GM18868 (cell line): ENCODE data around the gene MAB21L2.

Source experiments
- ATAC-seq: cut with Tn5 transposase; IDR thresholded peaks from one replicate; pipeline ENCODE4 v1.9.1; 2021; ENCODE audit warnings: mild to moderate bottlenecking, moderate library complexity; ENCODE audit not compliant: unreplicated experiment

MAB21L2 gene

DNA sequence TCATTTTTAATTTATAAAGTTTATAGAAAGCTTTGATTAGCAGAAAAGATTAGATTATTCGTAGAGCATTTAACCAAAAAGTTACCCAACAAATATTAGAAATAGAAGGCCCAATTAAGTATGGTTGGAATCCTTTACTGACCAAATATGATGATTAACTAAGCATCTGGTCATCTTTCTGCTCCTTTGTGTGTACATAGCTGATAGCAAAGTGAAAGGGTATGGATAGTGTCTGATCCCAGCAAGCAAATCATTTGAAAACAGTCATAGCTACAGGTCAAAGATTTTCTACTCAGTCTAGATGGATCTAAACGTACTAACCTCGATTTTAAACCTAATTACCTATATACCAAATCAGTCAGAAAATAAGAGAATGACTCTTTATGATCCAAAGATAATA is 7.3 kb upstream of the MAB21L2 start:
- ATAC-seq = no peak

DNA sequence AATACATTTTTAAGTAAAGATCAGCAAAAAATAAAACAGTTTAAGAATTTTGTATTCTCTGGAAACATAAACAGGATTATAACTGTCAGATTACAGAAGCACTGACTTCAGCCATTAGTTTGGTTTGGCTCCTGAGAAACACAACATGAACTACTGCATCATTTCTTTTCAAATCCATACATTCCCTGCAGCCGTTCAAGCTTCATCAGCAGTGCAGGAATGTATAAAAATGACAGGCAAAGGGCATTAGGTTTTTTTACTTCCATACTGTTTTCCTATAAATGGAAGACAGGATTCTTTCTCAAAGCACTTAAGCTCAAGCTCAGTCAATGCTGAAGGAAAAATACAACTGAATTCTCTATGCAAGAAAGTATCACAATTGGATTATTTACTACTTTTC is 4.2 kb upstream of the MAB21L2 start:
- ATAC-seq = no peak

DNA sequence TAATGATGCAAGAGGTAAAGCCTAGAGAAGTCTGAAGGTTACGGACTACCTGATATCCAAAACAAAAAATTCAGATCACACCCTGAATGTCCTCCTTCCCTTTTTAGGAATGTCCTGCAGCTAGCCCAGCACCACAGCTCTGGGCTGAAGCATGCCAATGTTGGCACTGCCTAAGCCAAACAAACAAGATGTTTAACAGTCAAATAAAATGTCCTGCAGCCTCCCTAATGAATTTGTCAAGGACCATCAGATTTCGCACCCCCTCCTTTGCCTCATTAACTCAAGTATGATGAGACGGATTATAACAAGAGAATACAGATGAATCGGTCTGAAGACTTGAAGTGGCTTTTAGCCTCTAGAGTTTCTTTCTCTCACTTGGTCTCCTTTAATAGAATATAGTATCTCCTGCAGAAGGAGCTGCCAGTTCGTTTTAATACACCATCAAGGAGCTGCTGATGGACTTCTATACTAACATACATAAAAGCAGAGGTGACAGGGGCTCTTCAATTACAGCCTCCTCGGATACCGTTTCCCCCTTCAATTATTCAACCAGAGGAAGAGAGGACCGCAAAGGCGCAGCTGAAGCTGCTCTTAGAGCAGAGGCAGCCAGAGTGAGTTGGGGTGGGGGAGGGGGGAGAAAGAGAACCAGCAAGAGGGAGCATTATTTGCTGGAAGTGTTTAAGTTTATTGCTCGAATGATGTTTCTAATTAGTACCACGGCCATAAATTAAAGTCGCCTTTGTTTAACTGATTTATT is 3.0 kb upstream of the MAB21L2 start:
- no peak for ATAC-seq

DNA sequence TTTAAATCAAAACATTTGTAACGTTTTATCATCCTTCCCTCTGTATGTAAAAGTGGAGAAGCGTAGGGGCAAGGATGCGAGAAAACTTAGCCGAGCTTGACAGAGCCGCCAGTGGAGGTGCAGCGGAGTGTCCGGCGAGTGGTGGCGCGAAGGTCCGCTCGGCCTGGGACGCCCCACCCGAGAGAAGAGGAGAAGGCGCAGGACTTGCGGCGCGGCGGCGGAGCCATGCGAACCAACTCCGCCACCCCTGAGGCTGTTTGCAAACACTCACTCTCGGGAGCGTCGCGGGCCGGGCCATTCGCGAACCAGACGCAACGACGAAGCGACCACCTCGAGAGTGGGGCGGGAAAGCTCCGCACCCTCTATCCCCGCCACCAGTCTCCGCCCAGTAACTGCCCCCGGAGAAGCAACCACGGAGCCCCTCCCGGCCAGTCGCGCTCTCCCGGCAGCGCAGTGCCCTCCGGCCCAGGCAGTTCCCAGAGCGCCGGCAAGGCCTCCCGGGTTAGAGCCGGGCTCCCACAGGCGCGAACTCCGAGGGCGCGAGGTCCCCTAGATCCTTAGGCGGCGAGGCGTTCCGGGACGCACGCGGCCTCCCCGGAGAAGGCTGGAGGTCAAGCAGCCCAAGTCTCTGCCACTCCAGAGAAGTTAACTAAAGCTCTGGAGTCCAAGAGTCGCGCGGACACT is 2.3 kb upstream of the MAB21L2 start:
- no peak for ATAC-seq

DNA sequence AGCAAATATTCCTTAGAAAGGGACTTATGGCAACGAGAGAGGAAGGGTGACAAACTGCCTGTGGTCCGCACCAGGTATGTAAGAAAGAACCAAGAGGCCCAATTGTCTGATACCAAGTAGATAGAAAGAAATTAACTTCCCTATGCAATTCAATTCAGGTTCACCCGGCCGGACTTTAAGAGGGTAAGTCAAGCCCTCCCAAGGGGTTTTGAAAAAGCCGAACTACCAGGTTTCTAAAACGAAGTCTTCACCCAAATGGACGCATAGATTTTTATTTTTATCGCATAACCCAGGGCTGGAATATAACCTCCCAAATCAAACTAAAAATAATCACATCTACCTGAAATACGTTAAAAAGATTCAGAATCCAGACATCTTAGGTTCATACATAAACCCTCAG is 1.6 kb upstream of the MAB21L2 start:
- ATAC-seq = no peak

DNA sequence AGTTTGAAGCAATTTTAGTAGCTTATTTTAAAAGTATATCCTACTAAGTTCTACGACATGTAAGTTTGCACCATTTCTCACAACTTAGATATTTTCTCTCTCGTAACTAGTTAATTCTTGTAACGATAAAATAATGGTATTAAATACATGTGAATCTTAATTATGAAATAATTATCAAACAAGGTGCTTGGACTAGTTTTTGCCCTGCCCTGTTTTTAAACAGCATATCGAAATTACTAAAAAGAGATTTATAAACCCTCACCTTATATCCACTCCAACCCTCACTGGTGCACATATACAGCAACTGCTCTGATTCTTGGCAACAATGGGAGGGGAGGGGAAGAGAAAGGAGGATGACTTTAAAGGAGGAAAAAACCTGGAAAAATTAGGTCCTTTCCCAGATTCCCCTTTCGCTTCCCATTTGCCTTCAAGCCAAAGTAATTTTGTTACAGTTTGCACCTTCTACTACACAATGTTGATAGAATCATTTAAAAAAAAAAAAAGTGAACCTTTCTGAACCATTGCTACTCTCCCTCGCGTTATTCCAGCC is 820 bp upstream of the MAB21L2 start:
- ATAC-seq = no peak

DNA sequence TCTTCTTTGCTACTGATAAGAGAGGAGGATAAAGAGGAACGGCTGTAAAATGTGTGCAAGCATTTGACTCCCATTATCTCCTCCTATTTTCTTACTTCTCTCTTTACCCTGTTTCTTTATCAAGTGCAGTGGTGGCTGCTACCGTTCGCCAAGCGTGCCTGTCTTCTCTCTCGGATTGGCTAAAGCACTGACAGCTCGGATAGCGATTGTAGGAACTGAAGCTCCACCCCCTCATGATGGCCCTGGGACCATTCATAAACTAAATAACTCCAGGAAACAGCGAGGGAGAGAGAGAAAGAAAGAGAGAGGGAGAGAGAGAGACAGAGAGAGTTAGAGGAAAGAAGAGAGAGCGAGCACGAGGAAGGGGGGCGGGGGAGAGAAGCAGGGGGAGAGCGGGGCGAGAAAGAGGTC is 305 bp upstream of the MAB21L2 start:
- ATAC-seq = no peak

DNA sequence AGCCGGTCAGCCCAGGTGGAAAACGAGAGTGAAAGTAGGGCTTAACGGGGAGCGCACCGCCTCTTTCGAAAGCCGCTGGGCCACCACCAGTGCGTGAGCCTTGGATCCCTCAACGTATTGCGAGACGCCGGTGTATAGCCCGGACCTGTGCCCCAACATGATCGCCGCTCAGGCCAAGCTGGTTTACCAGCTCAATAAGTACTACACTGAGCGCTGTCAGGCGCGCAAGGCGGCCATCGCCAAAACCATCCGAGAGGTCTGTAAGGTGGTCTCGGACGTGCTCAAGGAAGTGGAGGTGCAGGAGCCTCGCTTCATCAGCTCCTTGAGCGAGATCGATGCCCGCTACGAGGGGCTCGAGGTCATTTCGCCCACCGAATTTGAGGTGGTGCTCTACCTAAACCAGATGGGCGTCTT is 929 bp downstream of the MAB21L2 start:
- no peak for ATAC-seq

DNA sequence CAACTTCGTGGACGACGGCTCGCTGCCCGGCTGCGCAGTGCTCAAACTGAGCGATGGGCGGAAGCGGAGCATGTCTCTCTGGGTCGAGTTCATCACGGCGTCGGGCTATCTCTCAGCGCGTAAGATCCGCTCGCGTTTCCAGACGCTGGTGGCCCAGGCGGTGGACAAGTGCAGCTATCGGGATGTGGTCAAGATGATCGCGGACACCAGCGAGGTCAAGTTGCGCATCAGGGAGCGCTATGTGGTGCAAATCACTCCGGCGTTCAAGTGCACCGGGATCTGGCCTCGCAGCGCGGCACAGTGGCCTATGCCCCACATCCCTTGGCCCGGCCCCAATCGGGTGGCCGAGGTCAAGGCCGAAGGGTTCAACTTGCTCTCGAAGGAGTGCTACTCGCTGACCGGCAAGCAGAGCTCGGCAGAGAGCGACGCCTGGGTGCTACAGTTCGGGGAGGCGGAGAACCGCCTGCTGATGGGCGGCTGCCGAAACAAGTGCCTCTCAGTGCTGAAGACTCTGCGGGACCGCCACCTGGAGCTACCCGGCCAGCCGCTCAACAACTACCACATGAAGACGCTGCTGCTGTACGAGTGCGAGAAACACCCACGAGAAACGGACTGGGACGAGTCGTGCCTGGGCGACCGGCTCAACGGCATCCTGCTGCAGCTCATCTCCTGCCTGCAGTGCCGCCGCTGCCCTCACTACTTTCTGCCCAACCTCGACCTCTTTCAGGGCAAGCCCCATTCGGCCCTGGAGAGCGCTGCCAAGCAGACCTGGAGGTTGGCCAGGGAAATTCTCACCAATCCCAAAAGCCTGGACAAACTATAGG is 1.5 kb downstream of the MAB21L2 start:
- ATAC-seq = no peak

DNA sequence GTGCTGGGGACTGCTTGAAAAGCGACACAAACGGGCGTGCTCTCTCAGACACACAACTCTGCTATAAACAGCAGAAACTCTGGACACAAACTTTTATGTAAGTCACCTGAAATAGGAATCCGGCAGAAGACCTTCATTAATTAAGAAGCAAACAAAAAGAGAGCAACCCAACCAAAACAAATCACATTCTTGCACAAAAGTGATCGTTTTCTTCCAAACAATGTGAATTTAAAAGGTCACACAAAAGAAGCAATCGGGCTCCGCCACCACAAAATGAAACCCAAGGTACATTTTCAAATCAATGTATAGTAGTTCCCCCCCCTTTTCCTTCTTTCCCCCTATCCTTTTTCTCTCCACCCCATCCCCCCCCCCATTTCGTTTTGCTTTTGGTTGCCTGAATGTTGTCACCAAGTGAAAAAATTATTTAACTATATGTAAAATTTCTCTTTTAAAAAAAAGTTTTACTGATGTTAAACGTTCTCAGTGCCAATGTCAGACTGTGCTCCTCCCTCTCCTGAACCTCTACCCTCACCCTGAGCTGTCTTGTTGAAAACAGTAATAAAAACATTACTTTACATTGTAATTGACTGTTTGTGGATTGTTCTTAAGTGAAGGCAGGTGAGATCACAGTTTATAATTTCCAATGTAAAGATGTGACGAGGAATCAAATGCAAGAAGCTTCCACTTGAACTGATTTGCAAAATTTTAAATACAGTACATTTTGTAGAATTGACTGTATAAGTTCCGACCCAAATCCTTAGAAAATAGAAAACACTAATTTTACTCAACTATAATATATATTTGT is 2.4 kb downstream of the MAB21L2 start:
- no peak for ATAC-seq

DNA sequence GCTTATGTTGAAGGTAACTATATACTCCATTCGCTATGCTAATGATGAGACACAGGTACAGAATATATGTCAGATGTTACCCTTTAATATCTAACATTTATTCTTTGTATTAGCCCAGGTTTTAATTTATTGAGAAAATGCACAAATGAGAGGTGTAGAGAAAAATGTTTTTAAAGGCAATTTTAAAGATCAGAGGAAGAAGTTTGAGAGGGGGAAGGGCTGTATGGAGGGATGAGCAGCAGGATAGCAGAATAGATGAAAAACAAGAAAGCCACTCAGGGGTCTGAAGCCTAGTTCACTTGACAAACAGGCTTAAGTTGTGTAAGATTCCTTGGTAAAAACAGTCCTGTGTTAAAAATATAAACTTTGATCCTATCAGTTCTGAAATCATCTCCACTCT is 3.7 kb downstream of the MAB21L2 start:
- ATAC-seq = no peak

DNA sequence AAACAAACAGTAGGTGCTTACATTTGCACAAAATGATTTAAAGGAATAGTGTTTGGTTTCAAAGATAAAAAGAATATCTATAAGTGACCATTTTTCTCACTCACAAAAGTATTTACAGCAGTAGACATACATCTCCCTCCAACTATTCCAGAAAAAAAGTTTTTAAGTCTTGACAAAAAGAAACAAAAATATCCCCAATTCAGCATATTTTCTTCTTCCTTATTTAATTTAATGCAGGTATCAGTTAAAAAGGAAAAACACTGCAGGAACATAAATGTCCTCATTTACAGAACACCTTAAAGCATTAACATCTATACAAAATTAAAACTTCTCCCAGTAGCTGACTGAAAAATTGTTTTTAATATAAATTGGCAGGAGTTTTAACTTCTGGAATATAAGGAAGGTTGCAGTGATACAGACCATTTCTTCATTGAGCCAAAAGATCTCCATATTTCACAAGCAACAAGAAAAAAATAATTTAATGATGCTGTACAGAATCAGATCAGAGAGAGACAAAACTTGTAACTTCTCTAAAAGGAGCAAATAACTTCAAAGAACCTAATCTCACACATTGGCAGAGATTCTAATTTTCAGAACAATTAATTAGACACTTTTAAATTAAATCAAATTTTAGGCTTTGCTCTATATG is 4.3 kb downstream of the MAB21L2 start:
- ATAC-seq = no peak

DNA sequence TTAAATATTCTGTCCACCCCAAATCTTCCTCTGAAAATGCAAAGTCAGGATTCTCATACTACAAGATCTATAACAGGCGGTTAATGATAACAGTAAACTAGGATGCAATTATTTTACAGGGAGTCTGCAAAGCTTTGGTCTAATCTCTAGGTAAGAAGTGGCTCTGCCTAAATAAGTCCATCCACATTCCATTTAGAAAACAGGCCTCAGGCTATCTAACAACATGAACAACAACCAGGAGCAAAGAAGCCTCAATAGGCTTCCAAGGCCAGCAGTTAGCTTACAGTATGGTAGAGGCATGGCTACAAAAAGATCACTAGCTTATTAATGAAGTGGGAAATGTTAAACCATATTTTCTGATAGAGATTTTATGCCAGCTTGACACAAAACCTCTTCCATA is 6.4 kb downstream of the MAB21L2 start:
- no peak for ATAC-seq

DNA sequence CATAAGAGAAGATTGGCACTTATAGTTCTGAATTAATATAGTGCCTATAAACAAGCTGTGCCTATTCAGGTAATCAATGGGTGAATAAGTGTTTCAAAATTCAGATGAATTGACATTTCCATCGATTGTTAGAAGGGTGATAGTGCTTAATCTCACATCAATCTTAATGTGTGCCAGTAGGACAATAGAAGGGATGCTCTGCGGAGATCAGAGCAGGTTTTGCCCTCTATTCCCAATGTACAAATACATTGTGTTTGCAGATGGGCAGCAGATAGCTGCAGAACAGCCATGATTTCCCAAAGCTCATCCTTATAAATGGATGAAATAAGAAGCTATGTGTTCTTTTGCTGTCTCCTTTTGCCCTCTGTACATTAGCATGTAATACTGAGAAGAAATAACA is 7.2 kb downstream of the MAB21L2 start:
- ATAC-seq = no peak

DNA sequence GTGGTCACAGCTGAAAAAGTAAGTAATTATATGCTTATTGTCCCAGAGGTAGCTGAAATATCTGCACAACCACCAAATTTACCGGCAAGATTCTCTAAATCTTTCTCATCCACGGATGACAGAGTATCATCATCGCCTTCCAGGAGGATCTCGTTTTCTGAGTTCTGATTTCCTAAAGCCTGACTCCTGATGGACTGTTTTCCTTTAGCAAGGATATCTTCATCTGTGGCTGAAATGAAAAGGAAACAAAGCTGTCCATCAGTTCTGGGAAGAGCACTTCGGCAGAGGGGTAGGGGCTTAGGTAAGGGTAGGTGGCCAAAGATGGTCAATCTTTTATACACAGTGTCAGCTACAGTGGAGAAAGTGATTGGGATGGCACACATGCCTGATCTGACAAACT is 8.7 kb downstream of the MAB21L2 start:
- ATAC-seq = no peak

DNA sequence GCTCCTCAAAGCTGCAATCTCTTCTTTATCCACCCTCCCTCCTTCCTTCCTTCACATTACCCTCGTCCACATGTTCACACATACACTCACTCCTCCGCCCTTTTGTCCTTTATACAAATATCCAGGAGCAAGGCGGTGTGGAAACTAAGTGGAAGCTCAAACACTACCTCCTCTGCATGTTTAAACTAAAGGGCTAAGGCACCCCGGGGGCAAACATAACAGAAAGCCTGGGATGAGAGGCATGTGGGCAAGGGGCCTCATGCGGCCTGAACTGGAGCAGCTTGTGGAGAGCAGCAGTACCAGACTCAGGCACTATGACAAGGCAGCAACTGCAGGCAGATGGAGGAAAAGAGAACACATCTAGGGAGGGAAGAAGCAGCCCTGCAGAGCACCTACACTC is 9.5 kb downstream of the MAB21L2 start:
- no peak for ATAC-seq

DNA sequence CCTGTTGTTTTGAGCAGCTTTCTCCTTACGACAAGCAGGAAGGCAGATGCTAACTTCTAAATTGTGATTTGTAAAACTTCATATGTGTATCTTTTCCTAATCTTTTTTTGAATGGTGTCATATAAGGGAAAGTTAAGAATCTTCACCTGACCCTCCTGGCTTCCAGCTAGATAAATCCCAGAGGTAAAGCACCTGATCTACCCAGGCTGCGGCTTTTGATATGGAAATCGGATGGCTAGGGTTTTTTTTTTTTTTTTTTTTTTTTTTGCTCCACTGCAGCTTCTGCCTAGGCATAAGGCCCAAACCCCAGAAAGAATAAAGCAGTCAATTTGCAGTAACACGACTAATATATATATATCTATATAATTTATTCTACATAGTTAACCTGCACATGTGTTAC is 10.0 kb downstream of the MAB21L2 start:
- no peak for ATAC-seq

DNA sequence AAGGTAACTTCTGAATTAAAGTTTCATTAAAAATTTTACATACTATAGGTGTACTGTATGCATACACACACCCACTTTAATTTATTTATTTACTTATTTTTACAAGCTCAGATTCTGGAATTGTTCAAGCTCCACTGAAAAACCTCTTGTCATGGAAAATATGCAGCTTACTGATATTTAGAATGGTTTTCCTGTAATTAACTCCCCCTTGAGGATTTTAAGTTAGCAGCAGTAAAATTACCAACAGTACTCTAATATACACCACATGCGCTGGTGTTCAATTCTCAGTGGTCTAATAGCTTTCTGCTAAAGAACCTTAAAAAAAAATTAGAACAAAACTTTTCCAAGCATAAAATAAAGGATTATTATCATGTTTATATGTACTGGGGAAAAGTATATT is 12.0 kb downstream of the MAB21L2 start:
- no peak for ATAC-seq

DNA sequence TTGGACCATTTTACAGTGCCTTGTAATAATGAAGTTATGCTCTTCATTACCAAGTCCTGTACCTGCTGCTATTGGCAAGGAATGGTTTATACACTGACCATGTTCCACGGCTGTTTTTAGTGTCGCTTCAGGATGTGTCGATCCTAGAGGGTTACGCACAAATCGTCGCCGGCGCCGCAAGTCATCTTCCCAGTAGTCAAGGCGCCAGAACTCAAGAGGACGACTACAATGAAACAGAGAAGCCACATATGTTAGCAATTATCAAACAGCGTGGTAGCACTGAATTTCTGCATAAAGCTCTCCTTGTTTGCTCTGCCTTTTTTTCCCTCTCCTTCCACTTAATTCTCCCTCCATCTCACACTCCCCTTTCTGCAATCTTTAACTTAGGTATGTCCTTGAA is 17.0 kb downstream of the MAB21L2 start:
- no peak for ATAC-seq

DNA sequence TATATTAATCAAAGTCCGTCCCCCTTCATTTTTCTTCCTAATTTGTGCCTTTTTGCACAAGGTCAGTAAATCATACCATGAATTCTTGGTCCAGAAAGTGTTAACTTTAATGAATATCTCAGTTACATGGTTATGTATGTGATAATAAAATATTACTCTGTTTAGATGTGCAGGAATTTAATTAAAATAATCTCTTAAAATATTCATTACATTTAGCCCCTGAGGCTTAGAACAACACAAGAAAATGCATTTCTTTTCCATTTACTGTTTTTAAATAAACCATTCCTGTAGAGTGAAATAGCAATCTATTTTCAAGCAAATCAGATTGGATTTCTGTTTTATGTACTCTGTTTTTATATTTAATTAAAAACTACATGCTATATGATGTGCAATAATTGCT is 17.6 kb downstream of the MAB21L2 start:
- ATAC-seq = no peak
